ENCODE data around the gene RABGAP1L.
"Not testable (repeated sequence)": the region's sequence is repeated elsewhere in the genome, so short reads cannot be mapped to it uniquely, and the experiment has no call there.

RABGAP1L gene

DNA sequence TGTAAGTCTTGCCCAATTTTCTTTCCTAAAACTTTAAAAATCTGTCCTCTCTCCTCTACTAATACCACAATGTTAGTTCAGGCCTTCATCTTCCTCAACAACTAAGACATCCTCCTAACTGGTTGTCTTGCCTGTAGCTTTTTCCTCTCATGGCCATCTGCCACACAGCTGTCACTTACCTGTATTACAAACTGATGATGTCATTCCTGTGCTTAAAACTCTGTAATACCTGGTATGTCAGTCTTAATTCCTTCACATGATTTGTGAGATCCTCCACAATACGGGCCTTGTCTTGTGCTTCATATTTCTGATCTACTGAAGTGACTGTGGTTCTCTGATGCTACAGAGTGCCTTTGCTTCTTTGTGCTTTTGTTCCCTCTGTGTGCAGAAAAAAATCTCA lies 854.1 kb downstream of the RABGAP1L start:
- DNase-seq (ENCODE audit: low read depth in 2 of 2, low spot score in 1 of 2): no peak

DNA sequence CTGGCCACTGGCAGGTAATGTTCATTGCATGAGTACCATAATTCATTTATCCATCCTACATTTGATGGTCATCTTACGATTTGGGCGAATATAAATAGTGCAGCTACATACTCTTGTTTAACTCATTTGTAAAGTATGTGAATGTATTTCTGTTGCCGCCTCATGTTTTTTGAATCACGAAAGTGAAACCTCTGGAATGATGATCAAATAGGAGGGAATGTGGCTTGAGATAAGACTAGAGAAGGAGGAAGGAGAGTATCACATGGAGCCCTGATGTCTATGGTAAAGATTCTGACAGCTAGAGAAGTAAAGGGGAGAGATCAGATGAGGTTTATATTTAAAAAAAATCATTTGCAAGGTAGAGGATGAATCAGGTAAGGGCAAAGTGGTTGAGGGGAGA lies 855.9 kb downstream of the RABGAP1L start:
- no peak for DNase-seq (ENCODE audit: low read depth in 2 of 2, low spot score in 1 of 2)

DNA sequence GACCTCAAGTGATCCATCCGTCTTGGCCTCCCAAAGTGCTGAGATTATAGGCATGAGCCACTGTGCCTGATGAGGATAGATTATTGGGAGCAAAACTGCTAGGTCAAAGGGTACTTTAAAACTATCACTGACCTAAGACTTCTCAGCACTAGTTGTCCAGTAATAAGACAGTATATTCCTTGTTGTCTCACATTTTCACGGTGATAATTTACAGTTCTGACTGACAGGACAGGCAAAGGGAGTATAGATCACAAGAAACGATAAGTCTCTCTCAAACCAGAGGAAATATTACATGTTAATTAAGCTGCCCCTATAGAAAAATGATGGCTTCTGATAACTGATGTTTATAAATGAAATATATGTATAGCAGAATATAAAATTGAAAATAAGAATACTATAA lies 860.2 kb downstream of the RABGAP1L start:
- DNase-seq (ENCODE audit: low read depth in 2 of 2, low spot score in 1 of 2): no peak

DNA sequence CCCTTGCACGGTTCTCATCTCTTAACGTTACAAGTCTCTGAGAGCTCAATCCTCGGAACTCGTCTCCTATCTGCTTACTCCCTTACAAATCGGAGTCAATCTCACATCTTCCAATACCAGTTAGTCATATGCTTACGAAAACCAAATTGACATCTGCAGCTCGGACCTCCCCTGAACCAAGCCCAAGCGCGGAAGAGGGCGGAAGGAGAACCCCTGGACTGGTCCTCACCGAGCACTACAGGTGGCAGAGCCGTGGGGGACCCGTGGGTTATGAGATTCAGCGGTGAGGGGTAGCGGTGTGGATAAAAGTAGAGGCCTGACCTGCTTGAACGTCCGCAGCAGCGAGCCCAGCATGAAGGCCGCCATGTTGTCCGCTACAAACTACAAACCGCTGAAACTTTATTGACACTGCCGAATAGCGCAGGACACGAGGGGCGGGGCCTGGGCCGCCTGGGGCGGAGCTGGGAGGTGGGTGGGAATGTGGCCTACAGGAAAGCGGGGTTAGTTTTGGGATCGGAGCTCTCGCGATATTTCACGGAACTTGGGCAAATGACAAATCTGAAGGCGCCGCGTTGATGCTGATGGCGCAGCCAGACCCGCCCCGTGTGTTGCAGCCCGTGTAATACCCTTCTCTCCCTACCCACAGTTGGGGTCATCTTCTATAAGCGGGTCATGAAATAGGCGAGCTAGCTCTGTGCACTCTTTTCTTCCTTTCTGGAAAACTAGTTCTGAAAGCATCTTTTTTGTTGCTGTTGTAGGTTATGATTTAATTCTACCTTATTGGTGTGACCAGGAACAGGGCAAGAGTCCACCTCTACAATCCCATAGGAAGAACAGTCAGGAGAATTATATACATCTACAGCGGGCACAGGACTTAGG lies 864.0 kb downstream of the RABGAP1L start, which contains the start of gene MRPS14:
Gene MRPS14 (minus strand): TSS at position 383 of the 879 bp plus-strand sequence. CDS start 17 bp downstream, at position 366.
- DNase-seq (ENCODE audit: low read depth in 2 of 2, low spot score in 1 of 2): peak; percentile 95 to 96

DNA sequence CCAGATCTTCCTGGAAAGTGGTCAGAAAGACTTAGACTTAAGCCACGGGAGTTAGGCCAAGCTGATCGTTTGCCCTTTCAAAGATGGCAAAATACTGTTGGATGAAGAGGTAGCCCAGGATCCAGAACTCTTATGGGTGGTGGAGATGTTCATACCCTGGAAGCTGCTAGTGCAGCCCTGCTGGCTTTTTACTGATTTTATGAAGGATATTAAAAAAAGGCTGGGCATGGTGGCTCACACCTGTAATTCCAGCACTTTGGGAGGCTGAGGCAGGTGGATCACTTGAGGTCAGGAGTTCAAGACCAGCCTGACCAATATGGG lies 864.6 kb downstream of the RABGAP1L start:
- not testable (repeated sequence) for DNase-seq (ENCODE audit: low read depth in 2 of 2, low spot score in 1 of 2)

DNA sequence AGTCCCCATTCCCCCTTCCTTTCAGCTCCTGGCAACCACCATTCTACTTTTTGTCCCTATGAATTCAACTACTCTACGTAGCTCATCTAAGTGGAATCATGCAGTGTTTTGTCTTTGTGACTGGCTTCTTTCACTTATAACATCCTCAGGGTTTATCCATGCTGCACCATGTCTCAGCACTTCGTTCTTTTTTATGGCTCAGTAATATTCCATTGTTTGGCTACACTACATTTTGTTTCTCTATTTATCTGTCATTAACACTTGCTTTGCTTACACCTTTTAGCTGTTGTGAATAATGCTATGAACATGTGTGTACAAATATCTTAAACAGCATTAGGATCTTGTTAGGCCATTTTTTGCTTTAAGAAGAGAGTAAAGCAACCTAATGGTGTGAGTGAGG lies 865.5 kb downstream of the RABGAP1L start:
- no peak for DNase-seq (ENCODE audit: low read depth in 2 of 2, low spot score in 1 of 2)

DNA sequence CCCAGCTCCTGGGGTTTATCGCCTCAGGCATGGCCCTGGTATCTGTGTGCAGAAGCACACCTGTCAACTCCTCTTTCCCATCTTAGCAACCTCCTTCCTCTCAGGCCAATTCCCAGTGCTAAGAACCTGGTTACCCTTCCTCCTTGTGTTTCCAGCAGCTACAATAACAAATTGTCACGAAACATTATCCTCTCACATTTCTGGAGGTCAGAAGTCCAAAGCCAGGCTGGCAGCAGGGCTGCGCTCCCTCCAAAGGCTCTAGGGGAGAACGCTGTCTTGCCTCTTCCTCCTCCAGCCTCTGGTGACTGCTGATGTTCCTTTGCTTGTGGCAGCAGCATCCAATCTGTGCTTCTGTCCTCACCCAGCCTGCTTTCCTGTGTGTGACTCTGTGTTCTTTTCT lies 874.6 kb downstream of the RABGAP1L start:
- DNase-seq (ENCODE audit: low read depth in 2 of 2, low spot score in 1 of 2): no peak

DNA sequence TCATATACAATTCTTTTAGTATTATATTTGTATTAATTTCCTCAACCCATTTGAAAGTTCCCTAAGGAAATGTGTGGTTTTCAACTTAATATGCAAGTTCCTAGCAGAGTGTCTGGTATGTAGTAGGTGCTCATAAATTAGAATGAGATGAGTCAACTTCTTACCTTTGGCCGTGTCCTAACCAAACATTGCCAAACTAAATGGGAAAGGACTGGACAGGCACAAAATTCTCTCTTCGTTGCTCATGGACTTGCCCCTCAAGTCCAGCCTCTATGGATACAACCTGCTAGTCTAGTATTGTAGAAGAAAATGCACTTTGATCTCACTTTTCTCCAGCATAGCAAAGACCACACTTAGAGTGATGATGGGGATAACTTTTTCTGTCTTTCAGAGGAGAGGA lies 875.5 kb downstream of the RABGAP1L start:
- no peak for DNase-seq (ENCODE audit: low read depth in 2 of 2, low spot score in 1 of 2)

DNA sequence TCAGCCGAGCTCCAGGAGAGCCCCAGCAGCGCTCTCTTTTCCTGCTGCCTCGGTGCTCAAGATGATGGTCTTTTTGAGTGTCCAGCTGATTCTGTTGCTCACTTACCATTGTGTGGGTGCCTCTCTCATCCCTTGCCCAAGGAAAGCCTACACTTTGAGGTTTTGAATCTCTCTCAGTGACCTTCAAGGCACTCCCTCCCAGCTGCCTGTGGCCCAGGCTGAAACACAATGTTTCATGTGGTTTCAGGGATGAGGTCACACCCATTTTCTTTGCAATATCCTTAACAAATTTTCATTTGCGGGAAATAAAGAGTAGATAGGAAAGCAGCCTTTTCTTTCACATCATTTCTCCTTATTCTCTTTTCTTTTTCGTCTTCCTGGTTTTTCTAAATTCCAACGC lies 876.5 kb downstream of the RABGAP1L start:
- no peak for DNase-seq (ENCODE audit: low read depth in 2 of 2, low spot score in 1 of 2)

DNA sequence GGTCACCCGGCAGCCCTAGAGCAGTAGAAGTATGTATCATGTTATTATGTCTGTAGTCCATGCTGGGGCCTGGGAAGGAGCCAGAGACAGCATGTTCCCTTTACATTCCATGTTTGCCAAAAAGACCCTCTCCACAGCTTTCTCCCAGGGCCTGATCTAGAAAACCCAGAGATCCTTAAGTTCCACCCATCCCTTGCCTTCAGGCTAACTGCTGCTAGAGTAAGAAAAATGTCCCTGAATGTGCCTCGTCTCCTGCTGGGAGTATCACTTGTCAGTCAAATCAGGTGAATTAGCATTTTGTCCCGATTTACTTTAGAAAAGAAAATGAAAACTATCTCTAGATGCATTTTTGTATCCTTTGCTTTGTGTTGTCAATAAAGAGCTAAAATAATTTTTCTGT lies 877.2 kb downstream of the RABGAP1L start:
- DNase-seq (ENCODE audit: low read depth in 2 of 2, low spot score in 1 of 2): no peak

DNA sequence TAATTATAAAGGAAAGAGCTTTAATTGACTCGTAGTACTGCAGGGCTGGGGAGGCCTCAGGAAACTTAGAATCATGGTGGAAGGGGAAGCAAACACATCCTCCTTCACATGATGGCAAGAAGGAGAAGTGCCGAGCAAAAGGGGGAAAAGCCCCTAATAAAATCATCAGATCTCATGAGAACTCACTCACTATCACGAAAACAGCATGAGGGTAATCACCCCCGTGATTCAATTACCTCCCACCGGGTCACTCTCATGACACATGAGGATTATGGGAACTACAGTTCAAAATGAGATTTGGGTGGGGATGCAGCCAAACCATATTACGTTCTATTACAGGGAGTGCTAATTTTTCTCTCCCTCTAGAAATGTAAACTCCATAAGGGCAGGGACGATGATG lies 878.1 kb downstream of the RABGAP1L start:
- DNase-seq (ENCODE audit: low read depth in 2 of 2, low spot score in 1 of 2): no peak

DNA sequence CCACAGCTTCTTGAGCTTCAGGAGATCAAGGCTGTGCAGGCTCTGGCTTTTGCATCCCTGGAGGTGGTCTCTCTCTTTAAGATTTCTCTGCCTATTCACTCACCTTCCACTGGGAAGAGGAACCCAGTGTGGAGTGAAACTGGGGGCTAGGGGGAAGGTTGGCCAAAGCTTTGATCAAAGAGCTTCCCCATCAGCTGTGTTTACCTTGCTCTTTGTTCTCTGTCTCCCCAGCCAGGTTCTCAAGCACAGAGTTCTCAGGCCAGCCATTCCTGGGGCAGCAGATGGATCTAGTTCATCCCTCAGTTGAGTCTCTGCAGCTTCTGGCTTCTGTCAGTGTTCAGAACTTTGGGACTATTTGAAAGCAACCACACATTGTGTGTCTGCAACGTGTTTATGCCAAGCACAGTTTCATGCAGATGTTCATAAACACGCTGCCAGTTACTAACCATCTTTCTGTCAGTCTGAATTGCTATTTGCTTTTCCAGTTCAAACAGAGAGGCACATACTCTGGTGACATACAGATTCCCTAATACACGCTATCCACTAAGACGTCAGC lies 881.1 kb downstream of the RABGAP1L start:
- DNase-seq (ENCODE audit: low read depth in 2 of 2, low spot score in 1 of 2): no peak

DNA sequence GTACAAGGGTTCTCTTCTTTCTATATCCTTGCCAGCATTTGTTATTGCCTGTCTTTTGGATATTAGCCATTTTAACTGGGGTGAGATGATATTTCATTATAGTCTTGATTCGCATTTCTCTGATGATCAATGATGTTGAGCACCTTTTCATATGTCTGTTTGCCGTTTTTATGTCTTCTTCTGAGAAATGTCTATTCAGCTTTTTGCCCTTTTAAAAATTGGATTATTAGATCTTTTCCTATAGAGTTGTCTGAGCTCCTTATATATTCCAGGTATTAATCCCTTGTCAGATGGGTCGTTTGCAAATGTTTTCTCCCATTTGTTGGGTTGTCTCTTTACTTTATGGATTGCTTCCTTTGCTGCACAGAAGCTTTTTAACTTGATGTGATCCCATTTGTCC lies 883.3 kb downstream of the RABGAP1L start:
- no peak for DNase-seq (ENCODE audit: low read depth in 2 of 2, low spot score in 1 of 2)

DNA sequence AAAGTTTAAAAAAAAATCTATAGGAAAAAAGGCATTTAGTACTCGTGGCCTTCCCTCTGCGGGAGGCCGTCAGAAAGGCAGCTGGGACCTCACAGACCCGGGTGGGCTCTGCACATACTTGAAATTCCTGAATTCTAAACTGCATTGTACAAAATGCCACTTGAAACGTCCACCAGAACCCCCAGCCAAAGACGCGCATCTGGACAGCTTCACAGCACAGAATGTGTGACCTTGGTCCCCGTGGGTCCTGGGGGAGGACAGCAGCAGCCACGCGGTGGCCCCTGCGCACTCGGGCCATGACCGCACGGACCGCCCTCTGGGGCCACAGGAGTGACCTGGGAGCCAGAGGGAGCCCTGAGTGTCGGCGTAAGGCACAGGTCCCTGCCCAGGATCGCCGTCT lies 884.5 kb downstream of the RABGAP1L start:
- DNase-seq (ENCODE audit: low read depth in 2 of 2, low spot score in 1 of 2): no peak

DNA sequence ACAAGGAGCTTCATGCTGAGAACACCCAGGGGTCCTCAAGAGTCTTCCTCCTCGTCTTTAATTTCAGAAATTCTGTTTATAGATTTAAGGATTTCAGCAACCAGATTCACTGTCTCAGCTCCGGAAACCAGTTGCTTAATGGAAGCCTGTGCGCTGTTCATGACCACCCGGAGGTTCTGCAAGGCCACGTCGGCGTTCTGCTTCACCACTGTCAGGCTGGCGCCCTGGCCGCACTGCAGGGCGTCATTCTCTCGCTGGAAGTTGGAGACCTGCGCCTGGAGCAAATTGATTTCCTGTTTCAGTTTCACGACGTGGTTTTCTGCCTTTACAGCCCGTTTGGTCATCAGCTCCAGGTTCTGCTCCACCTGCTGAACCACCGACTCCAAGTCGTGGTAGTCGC lies 885.3 kb downstream of the RABGAP1L start:
- DNase-seq (ENCODE audit: low read depth in 2 of 2, low spot score in 1 of 2): not testable (repeated sequence)
